Measurements from ENCODE around the gene KANSL1. TPM values are rescaled to one million over a fixed set of nuclear protein-coding genes. Genes with fewer than 3 reads are reported as not detected.

The KANSL1 gene
- total and polyA plus RNA-seq, 2 experiments from 2014 or later, result 49.0 to 206 TPM

- Histone ChIP-seq H3K36me3 (ENCODE audit: insufficient read depth) (no peaks in the 10 kb centered on the region), H3K27ac (ENCODE audit: low read depth) (no peak overlapping the region), H2AFZ (no peak overlapping the region), H3K27me3 (ENCODE audit: insufficient read depth) (no peaks in the 10 kb centered on the region), H3K9me2 (ENCODE audit: insufficient read depth) (no peaks in the 10 kb centered on the region), H3F3A (replicated peaks; ENCODE audit: low read depth) (no peaks in the 10 kb centered on the region), H3K4me3 (no peak overlapping the region), H3K79me2 (replicated peaks; ENCODE audit: insufficient read depth) (peaks cover 100% of the 10 kb centered on the region), H3K4me2 (no peak overlapping the region), H4K20me1 (replicated peaks; ENCODE audit: insufficient read depth) (peaks cover 92% of the 10 kb centered on the region), H3K4me1 (ENCODE audit: insufficient read depth) (peaks cover 48% of the 10 kb centered on the region)
- no peak for TF ChIP-seq CTCF (conservative IDR thresholded peaks at IDR 0.05; ENCODE audit: low read depth in 2 of 2)
- no peak for TF ChIP-seq POLR2AphosphoS5 (IDR thresholded peaks at IDR 0.05; ENCODE audit: low read depth)
- TF ChIP-seq REST (IDR thresholded peaks at IDR 0.05; ENCODE audit: unreplicated experiment), result no peak
- no peak for TF ChIP-seq ZNF331 (CRISPR knock-in tag; IDR thresholded peaks at IDR 0.05; ENCODE audit: low read depth)
- no peak overlapping the region for H3K27ac Mint-ChIP-seq
- peaks cover 65% of the 10 kb centered on the region for H3K4me1 Mint-ChIP-seq
- H3K4me3 Mint-ChIP-seq, result no peak overlapping the region
- DNase-seq (ENCODE audit: low spot score) (no peak), ATAC-seq (no peak)
- peaks cover 7% of the 10 kb centered on the region; the same call in 2 of the 3 replicates for H3K36me3 Mint-ChIP-seq (ENCODE audit: low read depth)
- H3K9me3 Mint-ChIP-seq, result no peaks in the 10 kb centered on the region
- peaks cover 11% of the 10 kb centered on the region for H3K27me3 Mint-ChIP-seq (ENCODE audit: insufficient read depth, low read depth, poor library complexity)
Observed at GRCh38 chr17:46151762-46152161, 41.5 kb downstream of the KANSL1 start.

GRCh38 chr17:46150216-46150963, 42.8 kb downstream of the KANSL1 start:
- Mint-ChIP-seq H3K36me3 (ENCODE audit: low read depth) (peaks cover 7% of the 10 kb centered on the region; the same call in 2 of the 3 replicates), H3K27ac (no peak overlapping the region), H3K9me3 (no peaks in the 10 kb centered on the region), H3K4me3 (no peak overlapping the region), H3K27me3 (ENCODE audit: insufficient read depth, low read depth, poor library complexity) (peaks cover 8% of the 10 kb centered on the region), H3K4me1 (peaks cover 63% of the 10 kb centered on the region)
- H3K4me2 ChIP-seq, result no peak overlapping the region
- peaks cover 45% of the 10 kb centered on the region for H3K4me1 ChIP-seq (ENCODE audit: insufficient read depth)
- no peaks in the 10 kb centered on the region for H3K36me3 ChIP-seq (ENCODE audit: insufficient read depth)
- H3K9me2 ChIP-seq (ENCODE audit: insufficient read depth), result no peaks in the 10 kb centered on the region
- ATAC-seq (no peak), DNase-seq (ENCODE audit: low spot score) (no peak)
- H4K20me1 ChIP-seq (replicated peaks; ENCODE audit: insufficient read depth), result peaks cover 87% of the 10 kb centered on the region
- H2AFZ ChIP-seq, result no peak overlapping the region
- no peaks in the 10 kb centered on the region for H3F3A ChIP-seq (replicated peaks; ENCODE audit: low read depth)
- peaks cover 98% of the 10 kb centered on the region for H3K79me2 ChIP-seq (replicated peaks; ENCODE audit: insufficient read depth)
- no peaks in the 10 kb centered on the region for H3K27me3 ChIP-seq (ENCODE audit: insufficient read depth)
- H3K4me3 ChIP-seq, result no peak overlapping the region
- H3K27ac ChIP-seq (ENCODE audit: low read depth), result peak overlapping the region; percentile 16; the same call in 1 of the 2 replicates
- TF ChIP-seq EZH2 (IDR thresholded peaks at IDR 0.05; ENCODE audit: low read depth, unreplicated experiment) (no peak), ZNF331 (CRISPR knock-in tag; IDR thresholded peaks at IDR 0.05; ENCODE audit: low read depth) (no peak), JUNB (IDR thresholded peaks at IDR 0.05; ENCODE audit: unreplicated experiment) (no peak), EZH2phosphoT487 (IDR thresholded peaks at IDR 0.05; ENCODE audit: unreplicated experiment) (no peak), ETS1 (IDR thresholded peaks at IDR 0.05) (no peak), NANOG (IDR thresholded peaks at IDR 0.05; ENCODE audit: borderline replicate concordance) (no peak), POLR2AphosphoS5 (IDR thresholded peaks at IDR 0.05; ENCODE audit: low read depth) (no peak), ZNF114 (CRISPR knock-in tag; IDR thresholded peaks at IDR 0.05) (no peak)
